ENCODE results near the gene DHODH.
"Not testable (repeated sequence)": the region's sequence is repeated elsewhere in the genome, so short reads cannot be mapped to it uniquely, and the experiment has no call there.

DHODH gene

DNA sequence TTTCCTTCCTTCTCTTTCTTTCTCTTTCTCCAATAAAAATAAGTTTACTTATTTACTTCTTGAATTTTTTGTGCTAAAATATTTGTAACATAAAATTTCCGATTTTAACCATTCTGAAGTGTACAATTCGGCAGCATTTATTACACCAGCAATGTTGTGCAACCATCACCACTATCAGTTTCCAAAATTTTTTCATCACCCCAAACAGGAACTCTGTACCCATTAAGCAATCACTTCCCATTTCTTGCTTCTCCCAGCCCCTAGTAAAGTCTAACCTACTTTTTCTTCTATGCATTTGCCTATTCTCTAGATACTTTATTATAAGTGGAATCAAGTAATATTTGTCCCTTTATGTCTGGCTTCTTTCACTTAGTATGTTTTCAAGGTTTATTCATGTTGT, 43.3 kb downstream of the DHODH start:
- Mint-ChIP-seq H3K36me3 (ENCODE audit: low read depth) (no peaks in the 10 kb centered on the region), H3K4me1 (ENCODE audit: low read depth) (no peaks in the 10 kb centered on the region), H3K27me3 (ENCODE audit: low read depth) (peaks cover 3% of the 10 kb centered on the region), H3K9me3 (peaks cover 12% of the 10 kb centered on the region), H3K27ac (no peak overlapping the region), H3K4me3 (no peak overlapping the region)
- DNase-seq (ENCODE audit: low spot score): no peak

DNA sequence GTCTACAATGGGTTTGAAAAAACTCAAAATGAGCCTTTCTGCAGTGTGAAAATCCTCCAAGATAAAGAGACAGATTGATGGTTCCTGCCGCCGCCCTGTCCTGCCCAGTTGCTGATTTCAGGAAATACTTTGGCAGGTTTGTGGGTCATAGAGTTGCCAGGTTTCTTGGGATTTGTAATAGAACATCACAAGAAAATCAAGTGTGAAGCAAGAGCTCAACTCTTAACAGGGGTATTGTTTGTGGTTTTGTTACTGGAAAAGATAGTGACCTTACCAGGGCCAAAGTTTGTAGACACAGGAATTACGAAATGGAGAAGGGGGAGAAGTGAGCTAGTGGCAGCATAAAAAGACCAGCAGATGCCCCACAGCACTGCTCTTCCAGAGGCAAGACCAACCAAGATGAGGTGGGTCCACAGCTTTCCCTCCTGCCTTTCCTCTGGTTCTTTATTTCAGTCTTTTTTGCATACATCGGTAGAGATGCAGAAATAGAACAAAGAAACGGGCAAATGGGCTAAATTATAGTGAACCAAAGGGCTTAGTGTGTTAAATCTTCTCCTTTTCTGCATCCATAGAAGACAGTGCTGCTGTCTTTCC, 45.8 kb downstream of the DHODH start, which contains the start of gene HP:
Gene HP (plus strand): TSS at position 252 of the 594 bp plus-strand sequence. CDS start 148 bp downstream, at position 400.
- H3K4me3 Mint-ChIP-seq; H3K4me1 Mint-ChIP-seq (ENCODE audit: low read depth); H3K9me3 Mint-ChIP-seq; H3K27me3 Mint-ChIP-seq (ENCODE audit: low read depth); H3K27ac Mint-ChIP-seq; DNase-seq (ENCODE audit: low spot score); H3K36me3 Mint-ChIP-seq (ENCODE audit: low read depth): not testable (repeated sequence)

DNA sequence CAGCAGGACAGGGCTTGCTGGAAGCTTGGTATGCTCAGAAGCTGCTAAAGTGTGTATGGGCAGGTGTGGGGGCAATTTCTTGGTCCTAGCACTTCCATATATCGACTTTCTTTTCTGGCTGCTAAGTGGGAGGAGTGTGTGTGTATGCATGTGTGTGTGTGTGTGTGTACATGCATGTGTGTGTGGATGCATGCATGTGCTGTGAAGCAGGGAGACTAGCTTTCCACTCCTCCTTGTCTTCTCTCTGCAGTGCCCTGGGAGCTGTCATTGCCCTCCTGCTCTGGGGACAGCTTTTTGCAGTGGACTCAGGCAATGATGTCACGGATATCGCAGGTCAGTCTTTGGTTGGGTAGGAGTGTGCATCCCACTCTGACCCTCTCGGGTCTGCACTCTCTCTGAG, 47.4 kb downstream of the DHODH start:
- DNase-seq (ENCODE audit: low spot score): no peak
- H3K27me3 Mint-ChIP-seq (ENCODE audit: low read depth): no peaks in the 10 kb centered on the region
- H3K9me3 Mint-ChIP-seq: no peaks in the 10 kb centered on the region
- no peak overlapping the region for H3K27ac Mint-ChIP-seq
- H3K36me3 Mint-ChIP-seq (ENCODE audit: low read depth): no peaks in the 10 kb centered on the region
- H3K4me1 Mint-ChIP-seq (ENCODE audit: low read depth): no peaks in the 10 kb centered on the region
- no peak overlapping the region for H3K4me3 Mint-ChIP-seq

DNA sequence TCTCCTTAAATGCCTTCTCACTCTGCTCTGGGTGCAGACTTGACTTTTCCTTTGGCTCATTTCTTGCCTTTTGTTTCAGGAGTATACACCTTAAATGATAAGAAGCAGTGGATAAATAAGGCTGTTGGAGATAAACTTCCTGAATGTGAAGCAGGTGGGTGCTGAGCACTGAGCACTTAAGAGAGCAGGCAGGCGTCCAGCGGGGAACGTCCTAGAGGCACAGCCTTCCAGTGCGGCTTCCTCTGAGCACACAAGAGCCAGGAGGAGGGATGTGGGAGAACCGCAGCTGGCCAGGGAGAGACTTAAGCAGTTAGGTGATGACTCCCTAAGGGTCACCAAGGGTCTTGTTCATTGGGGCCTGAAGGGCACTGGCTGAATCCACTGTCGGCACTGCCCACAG, 48.8 kb downstream of the DHODH start:
- not testable (repeated sequence) for H3K36me3 Mint-ChIP-seq (ENCODE audit: low read depth); H3K4me3 Mint-ChIP-seq; DNase-seq (ENCODE audit: low spot score); H3K9me3 Mint-ChIP-seq; H3K4me1 Mint-ChIP-seq (ENCODE audit: low read depth); H3K27ac Mint-ChIP-seq; H3K27me3 Mint-ChIP-seq (ENCODE audit: low read depth)

DNA sequence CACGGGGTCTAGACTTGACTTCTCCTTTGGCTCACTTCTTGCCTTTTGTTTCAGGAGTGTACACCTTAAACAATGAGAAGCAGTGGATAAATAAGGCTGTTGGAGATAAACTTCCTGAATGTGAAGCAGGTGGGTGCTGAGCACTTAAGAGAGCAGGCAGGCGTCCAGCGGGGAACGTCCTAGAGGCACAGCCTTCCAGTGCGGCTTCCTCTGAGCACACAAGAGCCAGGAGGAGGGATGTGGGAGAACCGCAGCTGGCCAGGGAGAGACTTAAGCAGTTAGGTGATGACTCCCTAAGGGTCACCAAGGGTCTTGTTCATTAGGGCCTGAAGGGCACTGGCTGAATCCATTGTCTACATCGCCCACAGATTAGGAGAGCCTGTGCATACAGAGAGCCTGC, 50.5 kb downstream of the DHODH start:
- not testable (repeated sequence) for H3K27me3 Mint-ChIP-seq (ENCODE audit: low read depth); H3K4me1 Mint-ChIP-seq (ENCODE audit: low read depth); H3K9me3 Mint-ChIP-seq; H3K36me3 Mint-ChIP-seq (ENCODE audit: low read depth); DNase-seq (ENCODE audit: low spot score); H3K4me3 Mint-ChIP-seq; H3K27ac Mint-ChIP-seq

DNA sequence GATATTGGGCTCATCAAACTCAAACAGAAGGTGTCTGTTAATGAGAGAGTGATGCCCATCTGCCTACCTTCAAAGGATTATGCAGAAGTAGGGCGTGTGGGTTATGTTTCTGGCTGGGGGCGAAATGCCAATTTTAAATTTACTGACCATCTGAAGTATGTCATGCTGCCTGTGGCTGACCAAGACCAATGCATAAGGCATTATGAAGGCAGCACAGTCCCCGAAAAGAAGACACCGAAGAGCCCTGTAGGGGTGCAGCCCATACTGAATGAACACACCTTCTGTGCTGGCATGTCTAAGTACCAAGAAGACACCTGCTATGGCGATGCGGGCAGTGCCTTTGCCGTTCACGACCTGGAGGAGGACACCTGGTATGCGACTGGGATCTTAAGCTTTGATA, 51.9 kb downstream of the DHODH start:
- Mint-ChIP-seq H3K27ac (no peak overlapping the region), H3K36me3 (ENCODE audit: low read depth) (no peaks in the 10 kb centered on the region), H3K9me3 (no peaks in the 10 kb centered on the region), H3K27me3 (ENCODE audit: low read depth) (no peaks in the 10 kb centered on the region), H3K4me1 (ENCODE audit: low read depth) (no peaks in the 10 kb centered on the region), H3K4me3 (no peak overlapping the region)
- no peak for DNase-seq (ENCODE audit: low spot score)

DNA sequence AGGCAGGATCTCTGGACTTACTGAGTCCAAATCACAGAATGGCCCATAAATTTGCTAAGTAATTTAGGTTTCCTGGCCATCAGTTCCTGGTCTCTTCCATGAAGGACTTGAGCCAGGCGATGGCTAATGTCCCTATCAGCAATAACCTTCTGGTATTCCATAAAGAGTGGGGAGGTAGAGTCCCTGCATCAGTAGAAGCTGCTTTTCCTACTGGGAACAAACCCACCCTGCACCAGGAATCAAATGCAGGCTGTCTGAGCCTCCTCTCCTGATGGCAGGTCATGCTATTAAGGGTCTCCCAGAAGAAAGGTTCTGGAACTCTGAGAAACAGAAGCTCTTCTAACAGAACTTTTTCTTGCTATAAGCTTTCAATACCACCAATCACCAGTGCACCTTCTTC, 53.0 kb downstream of the DHODH start:
- no peak overlapping the region for H3K4me3 Mint-ChIP-seq
- no peak overlapping the region for H3K27ac Mint-ChIP-seq
- no peaks in the 10 kb centered on the region for H3K4me1 Mint-ChIP-seq (ENCODE audit: low read depth)
- no peaks in the 10 kb centered on the region for H3K9me3 Mint-ChIP-seq
- H3K36me3 Mint-ChIP-seq (ENCODE audit: low read depth): no peaks in the 10 kb centered on the region
- no peaks in the 10 kb centered on the region for H3K27me3 Mint-ChIP-seq (ENCODE audit: low read depth)
- DNase-seq (ENCODE audit: low spot score): no peak

DNA sequence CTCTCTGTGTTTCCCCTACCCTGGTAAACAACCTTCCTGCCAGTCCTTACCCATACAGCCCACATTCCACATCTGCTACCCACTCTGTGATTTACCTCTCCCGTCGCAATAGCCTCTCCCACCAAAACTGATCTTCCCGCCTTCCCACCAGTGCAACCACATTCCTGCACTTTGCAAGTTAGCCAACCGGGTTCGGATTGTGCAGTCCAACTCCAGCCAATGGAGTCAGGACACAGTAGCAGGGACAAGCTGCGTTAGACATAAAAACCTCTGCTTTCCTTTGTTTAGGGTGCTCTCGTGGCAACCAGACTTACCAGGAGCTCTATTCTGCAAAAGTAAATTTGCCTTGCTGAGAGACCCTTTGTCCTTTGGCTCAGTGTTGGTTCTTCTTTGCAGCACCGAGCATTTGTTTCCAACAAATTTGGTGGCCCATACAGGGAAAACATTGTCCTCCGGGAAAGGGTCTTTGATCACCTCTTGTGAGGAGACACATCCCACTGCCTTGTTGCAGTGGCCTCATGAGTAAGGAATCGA, 55.9 kb downstream of the DHODH start:
- no peak for DNase-seq (ENCODE audit: low spot score)
- no peaks in the 10 kb centered on the region for H3K27me3 Mint-ChIP-seq (ENCODE audit: low read depth)
- H3K4me3 Mint-ChIP-seq: no peak overlapping the region
- H3K27ac Mint-ChIP-seq: no peak overlapping the region
- no peaks in the 10 kb centered on the region for H3K9me3 Mint-ChIP-seq
- H3K36me3 Mint-ChIP-seq (ENCODE audit: low read depth): no peaks in the 10 kb centered on the region
- no peaks in the 10 kb centered on the region for H3K4me1 Mint-ChIP-seq (ENCODE audit: low read depth)

DNA sequence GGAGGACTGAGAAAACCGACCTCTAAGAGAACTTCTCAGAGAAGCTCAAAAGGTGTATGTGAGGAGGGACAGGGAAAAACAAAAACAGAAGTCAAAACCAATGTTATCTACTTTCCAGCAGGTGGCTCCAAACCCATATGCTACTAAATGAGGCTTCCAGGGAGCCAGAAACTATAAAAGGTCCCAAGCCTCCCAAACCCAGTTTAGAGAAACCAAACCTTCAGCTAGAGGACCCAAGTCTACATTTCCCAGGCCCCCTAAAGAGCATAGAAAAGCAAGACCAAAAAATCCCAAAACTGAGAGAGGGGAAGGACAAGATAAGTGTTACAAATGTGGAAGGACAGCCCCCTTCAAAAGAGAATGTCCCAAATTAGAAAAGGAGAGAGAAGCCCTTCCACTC, 58.2 kb downstream of the DHODH start:
- H3K36me3 Mint-ChIP-seq (ENCODE audit: low read depth): no peaks in the 10 kb centered on the region
- H3K4me3 Mint-ChIP-seq: no peak overlapping the region
- no peaks in the 10 kb centered on the region for H3K4me1 Mint-ChIP-seq (ENCODE audit: low read depth)
- H3K27me3 Mint-ChIP-seq (ENCODE audit: low read depth): no peaks in the 10 kb centered on the region
- H3K27ac Mint-ChIP-seq: no peak overlapping the region
- no peaks in the 10 kb centered on the region for H3K9me3 Mint-ChIP-seq
- no peak for DNase-seq (ENCODE audit: low spot score)

DNA sequence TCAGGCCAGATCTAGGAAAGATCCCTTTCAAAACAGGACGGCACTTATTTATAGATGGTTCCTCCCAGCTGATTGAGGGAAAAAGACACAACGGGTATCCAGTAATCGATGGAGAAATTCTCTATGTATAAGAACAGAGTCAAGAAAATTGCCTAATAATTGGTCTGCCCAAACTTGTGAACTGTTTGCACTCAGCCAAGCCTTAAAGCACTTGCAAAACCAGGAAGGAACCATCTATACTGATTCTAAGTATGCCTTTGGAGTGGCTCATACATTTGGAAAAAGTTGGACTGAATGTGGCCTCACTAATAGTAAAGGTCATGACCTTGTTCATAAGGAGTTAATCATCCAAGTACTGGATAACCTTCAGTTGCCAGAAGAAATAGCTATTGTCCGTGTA, 60.4 kb downstream of the DHODH start:
- H3K9me3 Mint-ChIP-seq: no peaks in the 10 kb centered on the region
- no peaks in the 10 kb centered on the region for H3K27me3 Mint-ChIP-seq (ENCODE audit: low read depth)
- no peaks in the 10 kb centered on the region for H3K4me1 Mint-ChIP-seq (ENCODE audit: low read depth)
- no peak overlapping the region for H3K4me3 Mint-ChIP-seq
- H3K27ac Mint-ChIP-seq: no peak overlapping the region
- no peak for DNase-seq (ENCODE audit: low spot score)
- no peaks in the 10 kb centered on the region for H3K36me3 Mint-ChIP-seq (ENCODE audit: low read depth)

DNA sequence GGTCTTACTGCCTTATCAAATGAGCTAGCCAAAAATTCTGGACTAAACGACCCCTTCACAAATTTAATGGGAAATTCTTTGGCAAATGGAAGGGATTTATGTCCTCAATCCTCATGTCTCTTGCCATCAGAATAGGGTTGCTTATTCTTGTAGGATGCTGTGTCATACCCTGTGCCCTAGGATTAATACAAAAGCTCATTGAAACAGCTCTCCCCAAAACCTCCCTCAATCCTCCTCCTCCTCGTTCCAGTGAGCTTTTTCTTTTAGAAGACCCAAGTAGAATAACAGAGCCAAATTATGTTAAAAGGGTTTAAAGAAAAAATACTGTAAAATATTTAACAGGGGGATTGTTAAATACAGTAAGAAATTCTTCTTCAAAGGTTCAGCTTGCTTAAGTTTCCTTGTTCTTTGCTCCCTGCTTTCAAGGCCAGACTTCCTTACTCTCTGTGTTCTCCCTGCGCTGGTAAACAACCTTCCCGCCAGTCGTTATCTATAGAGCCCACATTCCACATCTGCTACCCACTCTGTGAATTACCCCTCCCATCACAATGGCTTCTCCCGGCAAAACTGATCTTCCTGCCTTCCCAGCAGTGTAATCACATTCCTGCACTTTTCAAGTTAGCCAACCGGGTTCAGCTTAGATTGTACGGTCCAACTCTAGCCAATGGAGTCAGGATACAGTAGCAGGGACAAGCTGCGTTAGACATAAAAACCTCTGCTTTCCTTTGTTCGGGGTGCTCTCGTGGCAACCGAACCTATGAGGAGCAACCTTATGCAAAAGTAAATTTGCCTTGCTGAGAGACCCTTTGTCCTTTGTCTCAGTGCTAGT, 64.2 kb downstream of the DHODH start:
- no peaks in the 10 kb centered on the region for H3K4me1 Mint-ChIP-seq (ENCODE audit: low read depth)
- no peak overlapping the region for H3K4me3 Mint-ChIP-seq
- no peaks in the 10 kb centered on the region for H3K27me3 Mint-ChIP-seq (ENCODE audit: low read depth)
- no peak for DNase-seq (ENCODE audit: low spot score)
- no peak overlapping the region for H3K27ac Mint-ChIP-seq
- no peaks in the 10 kb centered on the region for H3K9me3 Mint-ChIP-seq
- H3K36me3 Mint-ChIP-seq (ENCODE audit: low read depth): no peaks in the 10 kb centered on the region

DNA sequence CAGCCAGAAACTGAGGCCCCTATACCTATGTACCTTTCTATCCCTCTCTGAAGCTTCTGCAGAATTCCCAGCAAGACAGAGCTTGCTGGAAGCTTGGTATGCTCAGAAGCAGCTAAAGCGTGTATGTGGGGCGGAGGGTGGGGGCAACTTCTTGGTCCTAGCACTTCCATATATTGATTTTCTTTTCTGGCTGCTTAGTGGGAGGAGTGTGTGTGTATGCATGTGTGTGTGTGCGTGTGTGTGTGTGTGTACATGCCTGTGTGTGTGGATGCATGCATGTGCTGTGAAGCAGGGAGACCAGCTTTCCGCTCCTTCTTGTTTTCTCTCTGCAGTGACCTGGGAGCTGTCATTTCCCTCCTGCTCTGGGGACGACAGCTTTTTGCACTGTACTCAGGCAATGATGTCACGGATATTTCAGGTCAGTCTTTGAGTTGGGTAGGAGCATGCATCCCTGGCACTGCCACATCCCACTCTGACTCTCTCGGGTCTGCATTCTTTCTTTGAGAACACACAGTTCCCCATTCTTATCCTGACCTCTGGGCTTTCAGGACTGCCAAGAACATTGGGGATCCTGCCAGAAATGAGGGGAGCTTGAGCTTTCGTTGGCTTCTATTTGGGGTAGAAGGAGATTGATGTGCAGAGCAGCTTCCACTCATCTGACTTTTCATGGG, 65.2 kb downstream of the DHODH start:
- Mint-ChIP-seq H3K27ac (no peak overlapping the region), H3K27me3 (ENCODE audit: low read depth) (no peaks in the 10 kb centered on the region), H3K9me3 (no peaks in the 10 kb centered on the region), H3K36me3 (ENCODE audit: low read depth) (no peaks in the 10 kb centered on the region), H3K4me1 (ENCODE audit: low read depth) (no peaks in the 10 kb centered on the region), H3K4me3 (no peak overlapping the region)
- no peak for DNase-seq (ENCODE audit: low spot score)

DNA sequence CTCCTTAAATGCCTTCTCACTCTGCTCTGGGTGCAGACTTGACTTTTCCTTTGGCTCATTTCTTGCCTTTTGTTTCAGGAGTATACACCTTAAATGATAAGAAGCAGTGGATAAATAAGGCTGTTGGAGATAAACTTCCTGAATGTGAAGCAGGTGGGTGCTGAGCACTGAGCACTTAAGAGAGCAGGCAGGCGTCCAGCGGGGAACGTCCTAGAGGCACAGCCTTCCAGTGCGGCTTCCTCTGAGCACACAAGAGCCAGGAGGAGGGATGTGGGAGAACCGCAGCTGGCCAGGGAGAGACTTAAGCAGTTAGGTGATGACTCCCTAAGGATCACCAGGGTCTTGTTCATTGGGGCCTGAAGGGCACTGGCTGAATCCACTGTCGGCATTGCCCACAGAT, 66.5 kb downstream of the DHODH start:
- not testable (repeated sequence) for H3K36me3 Mint-ChIP-seq (ENCODE audit: low read depth); H3K9me3 Mint-ChIP-seq; H3K27me3 Mint-ChIP-seq (ENCODE audit: low read depth); H3K4me1 Mint-ChIP-seq (ENCODE audit: low read depth); DNase-seq (ENCODE audit: low spot score); H3K4me3 Mint-ChIP-seq; H3K27ac Mint-ChIP-seq

Measured in T-helper 2 cell treated with Interferon-gamma antibody and Interleukin-4, amounts not matched to agents 5 μg/mL and 100 μg/mL, for 36 hours (primary cell).